ENCODE measurements around the gene FBXW7.
"Not testable (repeated sequence)": the region's sequence is repeated elsewhere in the genome, so short reads cannot be mapped to it uniquely, and the experiment has no call there.

The FBXW7 gene

GRCh38 chr4:152535903-152536544 lies at the start of gene FBXW7:
TSS of gene FBXW7 (minus strand) at chr4:152536092. CDS start at chr4:152411803, 124,289 bp downstream.
- DNase-seq (ENCODE audit: low read depth in 1 of 2, low spot score in 1 of 2): peak; percentile 99

GRCh38 chr4:152585023-152585441 lies 49.1 kb upstream of the FBXW7 start:
- no peak for DNase-seq (ENCODE audit: low read depth in 1 of 2, low spot score in 1 of 2)

GRCh38 chr4:152581536-152582160 lies 45.8 kb upstream of the FBXW7 start:
- no peak for DNase-seq (ENCODE audit: low read depth in 1 of 2, low spot score in 1 of 2)

GRCh38 chr4:152579916-152580315 lies 44.0 kb upstream of the FBXW7 start:
- DNase-seq (ENCODE audit: low read depth in 1 of 2, low spot score in 1 of 2): no peak

- DNase-seq (ENCODE audit: low read depth in 1 of 2, low spot score in 1 of 2): no peak
These were observed 43.3 kb upstream of the FBXW7 start for GRCh38 chr4:152579107-152579764.

- no peak for DNase-seq (ENCODE audit: low read depth in 1 of 2, low spot score in 1 of 2)
These were observed 42.8 kb upstream of the FBXW7 start for GRCh38 chr4:152578670-152579069.

GRCh38 chr4:152577708-152578396 lies 42.0 kb upstream of the FBXW7 start:
- DNase-seq (ENCODE audit: low read depth in 1 of 2, low spot score in 1 of 2): no peak

GRCh38 chr4:152575533-152575932 lies 39.6 kb upstream of the FBXW7 start:
- DNase-seq (ENCODE audit: low read depth in 1 of 2, low spot score in 1 of 2): no peak

- no peak for DNase-seq (ENCODE audit: low read depth in 1 of 2, low spot score in 1 of 2)
These were observed 38.0 kb upstream of the FBXW7 start for GRCh38 chr4:152573861-152574260.

GRCh38 chr4:152572417-152573086 lies 36.7 kb upstream of the FBXW7 start:
- no peak for DNase-seq (ENCODE audit: low read depth in 1 of 2, low spot score in 1 of 2)

GRCh38 chr4:152571770-152572169 lies 35.9 kb upstream of the FBXW7 start:
- no peak for DNase-seq (ENCODE audit: low read depth in 1 of 2, low spot score in 1 of 2)

GRCh38 chr4:152571296-152571695 lies 35.4 kb upstream of the FBXW7 start:
- no peak for DNase-seq (ENCODE audit: low read depth in 1 of 2, low spot score in 1 of 2)

GRCh38 chr4:152565333-152565732 lies 29.4 kb upstream of the FBXW7 start:
- DNase-seq (ENCODE audit: low read depth in 1 of 2, low spot score in 1 of 2): no peak

- no peak for DNase-seq (ENCODE audit: low read depth in 1 of 2, low spot score in 1 of 2)
These were observed 28.4 kb upstream of the FBXW7 start for GRCh38 chr4:152564336-152564735.

- no peak for DNase-seq (ENCODE audit: low read depth in 1 of 2, low spot score in 1 of 2)
These were observed 27.3 kb upstream of the FBXW7 start for GRCh38 chr4:152563209-152563608.

GRCh38 chr4:152559641-152560040 lies 23.7 kb upstream of the FBXW7 start:
- no peak for DNase-seq (ENCODE audit: low read depth in 1 of 2, low spot score in 1 of 2)

- no peak for DNase-seq (ENCODE audit: low read depth in 1 of 2, low spot score in 1 of 2)
These were observed 22.5 kb upstream of the FBXW7 start for GRCh38 chr4:152558396-152558795.

- no peak for DNase-seq (ENCODE audit: low read depth in 1 of 2, low spot score in 1 of 2)
These were observed 20.9 kb upstream of the FBXW7 start for GRCh38 chr4:152556834-152557233.

GRCh38 chr4:152556283-152556682 lies 20.4 kb upstream of the FBXW7 start:
- no peak for DNase-seq (ENCODE audit: low read depth in 1 of 2, low spot score in 1 of 2)

GRCh38 chr4:152554742-152555141 lies 18.9 kb upstream of the FBXW7 start:
- DNase-seq (ENCODE audit: low read depth in 1 of 2, low spot score in 1 of 2): no peak

- not testable (repeated sequence) for DNase-seq (ENCODE audit: low read depth in 1 of 2, low spot score in 1 of 2)
These were observed 14.8 kb upstream of the FBXW7 start for GRCh38 chr4:152550687-152551086.
